Stomach (tissue), 9 donors: Measurements from ENCODE around the gene PRDM8. TPM values are rescaled to one million over a fixed set of nuclear protein-coding genes. Genes with fewer than 3 reads are reported as not detected.

ENCODE experiments used
- DNase-seq, 2 donors: peaks; one replicate each; pipeline versions ENCODE4 v3.0.0 to v3.0.0-alpha.2; 2013 to 2019
- H3K27ac ChIP-seq, 5 donors: fragments of 200-600 bp in 4 of 5; sonication (generic) in 4 of 5; one replicate each; pipeline ENCODE4 v1.5.1; 2013 to 2019; ENCODE audit warnings: mild to moderate bottlenecking in 1 of 5, moderate library complexity in 1 of 5
- H3K27me3 ChIP-seq, 3 donors: fragments of 200-600 bp; sonication (generic); one replicate each; pipeline ENCODE4 v1.5.1; 2017 to 2019; ENCODE audit warnings: mixed run types in 1 of 3
- H3K36me3 ChIP-seq, 4 donors: fragments of 200-600 bp; sonication (generic); 1 replicate in 3 of 4; 2 replicates in 1 of 4; pipeline ENCODE4 v1.5.1; 2016 to 2019
- H3K4me1 ChIP-seq, 4 donors: fragments of 200-600 bp; sonication (generic); one replicate each; pipeline ENCODE4 v1.5.1; 2016 to 2019
- H3K4me3 ChIP-seq, 4 donors: fragments of 200-600 bp; sonication (generic) in 3 of 4; one replicate each; pipeline ENCODE4 v1.5.1; 2016 to 2019; ENCODE audit warnings: mild to moderate bottlenecking in 1 of 4
- H3K9me3 ChIP-seq, 4 donors: fragments of 200-600 bp; sonication (generic); one replicate each; pipeline ENCODE4 v1.5.1; 2016 to 2019
- CTCF ChIP-seq, 7 experiments: fragments of 450-650 bp in 4 of 7; fragments of 200-600 bp in 3 of 7; sonication (generic) in 3 of 7; IDR thresholded peaks; one replicate each; pipeline ENCODE4 v1.5.1; 2016 to 2019; ENCODE audit warnings: antibody characterized with exemption in 7 of 7, control low read depth in 2 of 7, mild to moderate bottlenecking in 1 of 7
- EP300 ChIP-seq: sonication (generic); formaldehyde crosslinking; IDR thresholded peaks from one replicate; pipeline ENCODE4 v1.6.1; 2017; ENCODE audit warnings: antibody characterized with exemption
- POLR2A ChIP-seq, 4 donors: fragments of 450-650 bp; IDR thresholded peaks; one replicate each; pipeline ENCODE4 v1.6.1; 2016; ENCODE audit warnings: antibody characterized with exemption in 4 of 4, control low read depth in 2 of 4, mild to moderate bottlenecking in 1 of 4, moderate library complexity in 1 of 4
- POLR2AphosphoS5 ChIP-seq, 3 donors: sonication (generic); formaldehyde crosslinking; IDR thresholded peaks; one replicate each; pipeline ENCODE4 v1.6.1; 2016; ENCODE audit warnings: antibody characterized with exemption in 3 of 3
- WGBS, 5 donors: extraction: QIAGEN DNeasy Blood & Tissue Kit in 3 of 5; methylation state at CpG; one replicate each; pipeline versions ENCODE4 v1.1.5 to v1.1.7; 2013 to 2018; 5-methylcytosine and 5-hydroxymethylcytosine counted together
- intact Hi-C: fragments of 100-400 bp; cut with DNase I; formaldehyde crosslinking; loops from one replicate; pipeline ENCODE4 v1.15.1; 2023; ENCODE audit warnings: low total_unique reads
- polyA plus RNA-seq, 3 donors: library from polyadenylated mRNA; stranded (reverse); fragments of 200-250 nt; gene quantifications; one replicate each; pipeline ENCODE4 v1.2.3, GENCODE V29; 2013
- total RNA-seq, 5 donors: library from RNA; depleted of rRNA; stranded (reverse); fragments of >200 nt; gene quantifications; one replicate each; pipeline versions ENCODE4 v1.1.0 to v1.2.3, GENCODE V29; 2014 to 2016
- donor health status: healthy with polysubstance abuse.
- donor health status: Bipolar disorder and iron deficiency.
- donor health status: healthy.

The PRDM8 gene
- total and polyA plus RNA-seq, 8 donors: 1.6 to 22.8 (median 2.9) TPM; not detected in 1

GRCh38 chr4:80154545-80154933 lies 42.8 kb upstream of the PRDM8 start:
- Histone ChIP-seq H3K9me3 (peaks cover 0 to 9% (median 0%) of the 10 kb centered on the region in 4 donors), H3K27me3 (no peaks in the 10 kb centered on the region), H3K36me3 (no peaks in the 10 kb centered on the region), H3K4me1 (no peaks in the 10 kb centered on the region), H3K4me3 (no peak overlapping the region), H3K27ac (no peak overlapping the region)
- TF ChIP-seq POLR2A (IDR thresholded peaks at IDR 0.05): no peak
- TF ChIP-seq POLR2AphosphoS5 (IDR thresholded peaks at IDR 0.05): no peak
- no peak for TF ChIP-seq CTCF (IDR thresholded peaks at IDR 0.05)
- no peak for TF ChIP-seq EP300
- DNase-seq: peak in 1 of 2 donors; percentile 20
- WGBS, 5 donors: 78 to 82% (median 81%) methylated on average over 3 of the region's 3 CpGs
- intact Hi-C loops: no loop called here

GRCh38 chr4:80155316-80155982 lies 41.9 kb upstream of the PRDM8 start:
- no peaks in the 10 kb centered on the region for H3K36me3 ChIP-seq
- intact Hi-C loops: no loop called here
- WGBS, 5 donors: 60 to 82% (median 65%) methylated on average over 2 of the region's 2 CpGs
- no peaks in the 10 kb centered on the region for H3K27me3 ChIP-seq
- DNase-seq: no peak
- peaks cover 0 to 9% (median 0%) of the 10 kb centered on the region in 4 donors for H3K9me3 ChIP-seq
- H3K4me3 ChIP-seq: no peak overlapping the region
- H3K27ac ChIP-seq: no peak overlapping the region
- TF ChIP-seq POLR2A (IDR thresholded peaks at IDR 0.05) (no peak), POLR2AphosphoS5 (IDR thresholded peaks at IDR 0.05) (no peak), EP300 (no peak), CTCF (IDR thresholded peaks at IDR 0.05) (no peak)
- no peaks in the 10 kb centered on the region for H3K4me1 ChIP-seq

GRCh38 chr4:80156410-80156809 lies 40.9 kb upstream of the PRDM8 start:
- Histone ChIP-seq H3K4me1 (peaks cover 0 to 3% (median 0%) of the 10 kb centered on the region in 4 donors), H3K27me3 (no peaks in the 10 kb centered on the region), H3K27ac (no peak overlapping the region), H3K9me3 (peaks cover 0 to 9% (median 0%) of the 10 kb centered on the region in 4 donors), H3K4me3 (no peak overlapping the region), H3K36me3 (no peaks in the 10 kb centered on the region)
- WGBS, 5 donors: 92 to 97% (median 95%) methylated on average over 2 of the region's 2 CpGs
- no peak for TF ChIP-seq POLR2AphosphoS5 (IDR thresholded peaks at IDR 0.05)
- intact Hi-C loops: no loop called here
- no peak for DNase-seq

DNA sequence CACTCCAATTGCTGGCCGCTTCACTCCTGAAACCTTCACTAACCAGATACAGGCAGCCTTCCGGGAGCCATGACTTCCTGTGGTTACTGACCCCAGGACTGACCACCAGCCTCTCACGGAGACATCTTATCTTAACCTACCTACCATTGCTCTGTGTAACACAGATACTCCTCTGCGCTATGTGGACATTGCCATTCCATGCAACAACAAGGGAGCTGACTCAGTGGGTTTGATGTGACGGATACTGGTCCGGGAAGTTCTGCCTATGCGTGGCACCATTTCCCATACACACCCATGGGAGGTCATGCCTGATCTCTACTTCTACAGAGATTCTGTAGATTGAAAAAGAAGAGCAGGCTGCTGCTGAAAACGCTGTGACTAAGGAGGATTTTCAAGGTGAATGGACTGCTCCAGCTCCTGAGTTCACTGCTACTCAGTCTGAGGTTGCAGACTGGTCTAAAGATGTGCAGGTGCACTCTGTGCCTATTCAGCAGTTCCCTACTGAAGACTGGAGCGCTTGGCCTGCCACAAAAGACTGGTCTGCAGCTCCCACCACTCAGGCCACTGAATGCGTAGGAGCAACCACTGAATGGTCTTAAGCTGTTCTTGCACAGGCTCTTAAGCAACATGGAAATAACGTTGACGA lies 35.8 kb upstream of the PRDM8 start:
- H3K27me3 ChIP-seq: no peaks in the 10 kb centered on the region
- peaks cover 0 to 9% (median 0%) of the 10 kb centered on the region in 4 donors for H3K9me3 ChIP-seq
- H3K36me3 ChIP-seq: no peaks in the 10 kb centered on the region
- 38 to 75% (median 51%) methylated on average over 12 of the region's 12 CpGs for WGBS, 5 donors
- intact Hi-C loops: no loop called here
- DNase-seq: peak in 1 of 2 donors; percentile 42
- H3K27ac ChIP-seq: peak overlapping the region in 2 of 5 donors; percentile 0 to 3
- TF ChIP-seq POLR2AphosphoS5 (IDR thresholded peaks at IDR 0.05): no peak
- TF ChIP-seq EP300: no peak
- TF ChIP-seq CTCF (IDR thresholded peaks at IDR 0.05): no peak
- no peak for TF ChIP-seq POLR2A (IDR thresholded peaks at IDR 0.05)
- no peak overlapping the region for H3K4me3 ChIP-seq
- H3K4me1 ChIP-seq: peaks cover 0 to 6% (median 0%) of the 10 kb centered on the region in 4 donors

DNA sequence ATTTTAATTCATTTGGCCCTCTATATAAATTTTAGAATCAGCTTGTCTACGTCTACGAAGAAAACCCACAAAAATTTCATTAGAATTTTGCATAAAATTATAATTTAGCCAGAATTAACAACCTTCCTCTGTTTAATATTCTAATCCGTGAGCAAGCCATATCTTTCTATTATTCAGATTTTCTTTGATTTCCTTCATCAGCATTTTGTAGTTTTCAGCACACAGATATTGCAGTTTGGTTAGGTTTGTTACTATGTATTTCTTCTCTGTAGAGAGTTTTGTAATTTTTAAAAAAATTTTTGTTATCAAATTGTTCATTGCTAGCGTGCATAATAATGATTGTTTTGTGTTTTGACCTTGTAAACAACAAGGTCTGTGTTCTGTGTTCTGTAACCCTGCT lies 34.9 kb upstream of the PRDM8 start:
- WGBS, 5 donors: 81 to 92% (median 91%) methylated on average over 4 of the region's 4 CpGs
- no peak for DNase-seq
- Histone ChIP-seq H3K9me3 (peaks cover 0 to 9% (median 0%) of the 10 kb centered on the region in 4 donors), H3K36me3 (no peaks in the 10 kb centered on the region), H3K27ac (no peak overlapping the region), H3K27me3 (no peaks in the 10 kb centered on the region), H3K4me3 (no peak overlapping the region), H3K4me1 (peaks cover 0 to 6% (median 0%) of the 10 kb centered on the region in 4 donors)
- TF ChIP-seq CTCF (IDR thresholded peaks at IDR 0.05): no peak
- TF ChIP-seq POLR2AphosphoS5 (IDR thresholded peaks at IDR 0.05): no peak
- no peak for TF ChIP-seq EP300
- TF ChIP-seq POLR2A (IDR thresholded peaks at IDR 0.05): no peak
- intact Hi-C loops: no loop called here
